Panc1 (cell line): ENCODE data around the gene ATP2B2.

Experiments
- POLR2AphosphoS5 ChIP-seq: IDR thresholded peaks from 2 replicates; pipeline ENCODE4 v1.6.1; 2012; ENCODE audit warnings: mild to moderate bottlenecking, low read depth, low read length, moderate library complexity
- SIN3A ChIP-seq: IDR thresholded peaks from 2 replicates; pipeline ENCODE4 v1.6.1; 2012; ENCODE audit warnings: low read depth, mild to moderate bottlenecking, low read length, moderate library complexity, borderline replicate concordance; ENCODE audit not compliant: insufficient read depth
- TF ChIP-seq, protein P1 (sequence below): fragments of 450-650 bp; IDR thresholded peaks from 2 replicates; pipeline ENCODE4 v1.5.1; 2017; ENCODE audit warnings: mild to moderate bottlenecking
- TF ChIP-seq, protein P2 (sequence below), 2 experiments: IDR thresholded peaks; 2 replicates each; pipeline ENCODE4 v1.6.1; 2011 to 2012; ENCODE audit warnings: low read depth in 2 of 2, control low read depth in 1 of 2, low read length in 1 of 2, mild to moderate bottlenecking in 1 of 2, moderate library complexity in 1 of 2; ENCODE audit not compliant: insufficient read depth in 1 of 2

DNA sequence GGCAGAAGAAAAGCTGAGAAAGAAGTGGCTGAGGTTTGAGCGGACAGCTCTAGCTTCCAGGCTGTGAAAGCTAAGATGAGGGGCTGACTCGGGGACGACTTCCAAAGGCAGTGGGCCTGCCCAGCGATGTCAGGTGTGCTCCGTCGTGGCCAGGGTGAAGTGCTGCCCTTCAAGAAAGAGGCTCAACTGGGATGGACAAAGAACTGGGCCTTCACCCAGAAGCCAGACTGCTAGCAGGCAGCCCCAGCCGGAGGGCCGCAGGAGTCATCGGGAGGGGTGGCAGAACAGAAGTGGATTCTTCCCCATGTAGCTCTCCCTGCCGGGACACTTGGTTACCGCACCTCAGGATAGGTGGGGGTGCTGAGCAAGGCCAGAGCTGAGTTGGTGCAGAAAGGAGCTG, 171.3 kb downstream of the ATP2B2 start:
- TF ChIP-seq, protein P1, sequence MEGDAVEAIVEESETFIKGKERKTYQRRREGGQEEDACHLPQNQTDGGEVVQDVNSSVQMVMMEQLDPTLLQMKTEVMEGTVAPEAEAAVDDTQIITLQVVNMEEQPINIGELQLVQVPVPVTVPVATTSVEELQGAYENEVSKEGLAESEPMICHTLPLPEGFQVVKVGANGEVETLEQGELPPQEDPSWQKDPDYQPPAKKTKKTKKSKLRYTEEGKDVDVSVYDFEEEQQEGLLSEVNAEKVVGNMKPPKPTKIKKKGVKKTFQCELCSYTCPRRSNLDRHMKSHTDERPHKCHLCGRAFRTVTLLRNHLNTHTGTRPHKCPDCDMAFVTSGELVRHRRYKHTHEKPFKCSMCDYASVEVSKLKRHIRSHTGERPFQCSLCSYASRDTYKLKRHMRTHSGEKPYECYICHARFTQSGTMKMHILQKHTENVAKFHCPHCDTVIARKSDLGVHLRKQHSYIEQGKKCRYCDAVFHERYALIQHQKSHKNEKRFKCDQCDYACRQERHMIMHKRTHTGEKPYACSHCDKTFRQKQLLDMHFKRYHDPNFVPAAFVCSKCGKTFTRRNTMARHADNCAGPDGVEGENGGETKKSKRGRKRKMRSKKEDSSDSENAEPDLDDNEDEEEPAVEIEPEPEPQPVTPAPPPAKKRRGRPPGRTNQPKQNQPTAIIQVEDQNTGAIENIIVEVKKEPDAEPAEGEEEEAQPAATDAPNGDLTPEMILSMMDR, result no peak
- TF ChIP-seq POLR2AphosphoS5, result no peak
- TF ChIP-seq, protein P2, sequence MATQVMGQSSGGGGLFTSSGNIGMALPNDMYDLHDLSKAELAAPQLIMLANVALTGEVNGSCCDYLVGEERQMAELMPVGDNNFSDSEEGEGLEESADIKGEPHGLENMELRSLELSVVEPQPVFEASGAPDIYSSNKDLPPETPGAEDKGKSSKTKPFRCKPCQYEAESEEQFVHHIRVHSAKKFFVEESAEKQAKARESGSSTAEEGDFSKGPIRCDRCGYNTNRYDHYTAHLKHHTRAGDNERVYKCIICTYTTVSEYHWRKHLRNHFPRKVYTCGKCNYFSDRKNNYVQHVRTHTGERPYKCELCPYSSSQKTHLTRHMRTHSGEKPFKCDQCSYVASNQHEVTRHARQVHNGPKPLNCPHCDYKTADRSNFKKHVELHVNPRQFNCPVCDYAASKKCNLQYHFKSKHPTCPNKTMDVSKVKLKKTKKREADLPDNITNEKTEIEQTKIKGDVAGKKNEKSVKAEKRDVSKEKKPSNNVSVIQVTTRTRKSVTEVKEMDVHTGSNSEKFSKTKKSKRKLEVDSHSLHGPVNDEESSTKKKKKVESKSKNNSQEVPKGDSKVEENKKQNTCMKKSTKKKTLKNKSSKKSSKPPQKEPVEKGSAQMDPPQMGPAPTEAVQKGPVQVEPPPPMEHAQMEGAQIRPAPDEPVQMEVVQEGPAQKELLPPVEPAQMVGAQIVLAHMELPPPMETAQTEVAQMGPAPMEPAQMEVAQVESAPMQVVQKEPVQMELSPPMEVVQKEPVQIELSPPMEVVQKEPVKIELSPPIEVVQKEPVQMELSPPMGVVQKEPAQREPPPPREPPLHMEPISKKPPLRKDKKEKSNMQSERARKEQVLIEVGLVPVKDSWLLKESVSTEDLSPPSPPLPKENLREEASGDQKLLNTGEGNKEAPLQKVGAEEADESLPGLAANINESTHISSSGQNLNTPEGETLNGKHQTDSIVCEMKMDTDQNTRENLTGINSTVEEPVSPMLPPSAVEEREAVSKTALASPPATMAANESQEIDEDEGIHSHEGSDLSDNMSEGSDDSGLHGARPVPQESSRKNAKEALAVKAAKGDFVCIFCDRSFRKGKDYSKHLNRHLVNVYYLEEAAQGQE (IDR thresholded peaks at IDR 0.05; ENCODE audit: insufficient read depth in 1 of 2, low read depth in 2 of 2, low read length in 1 of 2), result no peak
- TF ChIP-seq SIN3A, result no peak
